Skin epidermis (tissue), 12 donors: Measurements from ENCODE around the gene PCSK6.

Source experiments
- H3K27ac ChIP-seq, 21 experiments: fragments of 200-600 bp; sonication (generic) in 11 of 21; one replicate each; pipeline ENCODE4 v1.5.0; 2020; ENCODE audit warnings: mild to moderate bottlenecking in 3 of 21, inconsistent platforms in 2 of 21, moderate library complexity in 2 of 21
- H3K4me3 ChIP-seq, 7 experiments: fragments of 200-600 bp; sonication (generic) in 2 of 7; one replicate each; pipeline ENCODE4 v1.5.0; 2020; ENCODE audit warnings: inconsistent platforms in 2 of 7, mild to moderate bottlenecking in 2 of 7, moderate library complexity in 1 of 7

The PCSK6 gene

GRCh38 chr15:101525087-101525669 is 35.7 kb upstream of the PCSK6 start:
- Histone ChIP-seq H3K4me3 (no peak overlapping the region), H3K27ac (no peak overlapping the region)

DNA sequence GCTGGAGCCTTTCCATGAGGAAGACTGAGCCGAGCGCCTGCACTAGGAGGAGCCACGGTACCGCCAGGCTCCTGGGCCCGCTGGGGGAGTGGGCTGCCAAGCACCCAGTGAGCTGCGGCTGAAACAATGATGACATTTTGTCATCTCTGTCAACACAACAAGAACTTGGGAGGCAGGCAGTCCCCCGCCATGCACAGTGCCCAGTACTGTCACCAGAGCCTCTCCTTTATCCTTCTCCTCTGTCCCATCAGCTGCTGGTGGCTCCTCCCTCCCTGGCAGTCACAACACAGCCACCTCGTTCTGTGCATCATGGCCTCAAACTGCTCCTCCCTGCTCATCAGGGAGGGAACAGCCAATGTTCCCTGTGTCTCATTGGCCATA is 34.0 kb upstream of the PCSK6 start:
- Histone ChIP-seq H3K4me3 (no peak overlapping the region), H3K27ac (no peak overlapping the region)

- Histone ChIP-seq H3K27ac (no peak overlapping the region), H3K4me3 (no peak overlapping the region)
Measured at GRCh38 chr15:101522621-101523559, 33.4 kb upstream of the PCSK6 start.

GRCh38 chr15:101522091-101522490 is 32.6 kb upstream of the PCSK6 start:
- H3K27ac ChIP-seq: no peak overlapping the region

GRCh38 chr15:101521591-101521990 is 32.1 kb upstream of the PCSK6 start:
- no peak overlapping the region for H3K27ac ChIP-seq

More at GRCh38 chr15:101522091-101522490, 32.6 kb upstream of the PCSK6 start:
- no peak overlapping the region for H3K4me3 ChIP-seq

DNA sequence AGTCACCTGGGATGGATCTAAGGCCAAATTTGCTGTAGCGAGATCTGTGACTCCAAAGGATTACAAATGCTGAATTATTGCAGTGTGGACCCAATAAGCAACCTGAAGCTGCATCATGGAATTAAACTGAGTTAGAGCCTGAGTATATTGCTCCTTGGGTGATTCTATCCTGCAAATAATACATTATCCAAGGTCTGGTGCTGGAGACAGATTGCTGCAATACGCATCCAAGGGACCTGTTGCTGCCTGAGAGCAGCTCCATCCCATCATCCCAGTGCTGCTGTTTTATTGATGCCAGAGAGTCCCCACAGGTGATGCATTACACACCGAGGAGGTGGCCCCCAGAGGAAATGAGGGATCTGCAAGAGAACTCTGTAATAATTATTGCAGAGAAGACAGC is 31.6 kb upstream of the PCSK6 start:
- no peak overlapping the region for H3K27ac ChIP-seq

More at GRCh38 chr15:101521591-101521990, 32.1 kb upstream of the PCSK6 start:
- H3K4me3 ChIP-seq: no peak overlapping the region

GRCh38 chr15:101520395-101520794 is 30.9 kb upstream of the PCSK6 start:
- Histone ChIP-seq H3K4me3 (no peak overlapping the region), H3K27ac (no peak overlapping the region)

More for the DNA sequence above, 31.6 kb upstream of the PCSK6 start:
- no peak overlapping the region for H3K4me3 ChIP-seq

DNA sequence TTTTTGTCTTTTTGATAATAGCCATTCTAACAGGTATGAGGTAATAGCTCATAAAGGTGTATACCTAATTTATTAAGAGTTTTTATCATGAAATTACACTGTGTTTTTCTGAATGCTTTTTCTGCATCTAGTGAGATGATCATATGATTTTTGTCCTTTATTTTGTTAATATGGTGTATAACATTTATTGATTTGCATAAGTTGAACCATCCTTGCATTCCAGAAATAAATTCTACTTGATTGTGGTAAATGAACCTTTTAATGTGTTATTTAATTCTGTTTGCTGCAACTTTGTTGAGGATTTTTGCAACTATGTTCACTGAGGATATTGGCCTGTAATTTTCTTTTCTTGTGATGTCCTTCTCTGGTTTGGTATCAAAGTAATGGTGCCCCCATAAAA is 28.0 kb upstream of the PCSK6 start:
- H3K4me3 ChIP-seq: no peak overlapping the region
- H3K27ac ChIP-seq: no peak overlapping the region

- H3K27ac ChIP-seq: no peak overlapping the region
- H3K4me3 ChIP-seq: no peak overlapping the region
Measured at GRCh38 chr15:101514318-101514717, 24.8 kb upstream of the PCSK6 start.

- H3K27ac ChIP-seq: no peak overlapping the region
- H3K4me3 ChIP-seq: no peak overlapping the region
Measured at GRCh38 chr15:101511717-101512116, 22.2 kb upstream of the PCSK6 start.

- H3K27ac ChIP-seq: no peak overlapping the region
- no peak overlapping the region for H3K4me3 ChIP-seq
Measured at GRCh38 chr15:101510212-101511197, 21.0 kb upstream of the PCSK6 start.

GRCh38 chr15:101509279-101509678 is 19.8 kb upstream of the PCSK6 start:
- H3K27ac ChIP-seq: no peak overlapping the region
- H3K4me3 ChIP-seq: no peak overlapping the region

DNA sequence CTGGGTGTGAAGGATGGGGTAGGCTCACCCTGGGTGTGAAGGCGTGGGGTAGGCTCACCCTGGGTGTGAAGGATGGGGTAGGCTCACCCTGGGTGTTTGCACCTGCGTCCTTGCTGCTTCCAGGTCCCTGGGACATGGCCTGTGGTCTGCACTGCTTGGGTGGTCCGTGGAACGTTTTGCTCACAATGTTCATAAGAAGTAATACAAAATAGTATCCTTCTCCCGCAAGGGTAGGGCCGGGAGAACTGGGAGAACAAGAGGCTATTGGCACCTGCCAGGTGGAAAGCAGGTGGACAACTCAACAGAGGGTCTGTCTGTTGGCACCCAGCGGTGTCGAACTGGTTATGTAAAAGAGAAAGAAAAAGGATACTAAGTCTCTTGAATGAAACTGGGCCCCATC is 17.0 kb upstream of the PCSK6 start:
- Histone ChIP-seq H3K27ac (no peak overlapping the region), H3K4me3 (no peak overlapping the region)

GRCh38 chr15:101505610-101506337 is 16.3 kb upstream of the PCSK6 start:
- Histone ChIP-seq H3K4me3 (no peak overlapping the region), H3K27ac (no peak overlapping the region)

DNA sequence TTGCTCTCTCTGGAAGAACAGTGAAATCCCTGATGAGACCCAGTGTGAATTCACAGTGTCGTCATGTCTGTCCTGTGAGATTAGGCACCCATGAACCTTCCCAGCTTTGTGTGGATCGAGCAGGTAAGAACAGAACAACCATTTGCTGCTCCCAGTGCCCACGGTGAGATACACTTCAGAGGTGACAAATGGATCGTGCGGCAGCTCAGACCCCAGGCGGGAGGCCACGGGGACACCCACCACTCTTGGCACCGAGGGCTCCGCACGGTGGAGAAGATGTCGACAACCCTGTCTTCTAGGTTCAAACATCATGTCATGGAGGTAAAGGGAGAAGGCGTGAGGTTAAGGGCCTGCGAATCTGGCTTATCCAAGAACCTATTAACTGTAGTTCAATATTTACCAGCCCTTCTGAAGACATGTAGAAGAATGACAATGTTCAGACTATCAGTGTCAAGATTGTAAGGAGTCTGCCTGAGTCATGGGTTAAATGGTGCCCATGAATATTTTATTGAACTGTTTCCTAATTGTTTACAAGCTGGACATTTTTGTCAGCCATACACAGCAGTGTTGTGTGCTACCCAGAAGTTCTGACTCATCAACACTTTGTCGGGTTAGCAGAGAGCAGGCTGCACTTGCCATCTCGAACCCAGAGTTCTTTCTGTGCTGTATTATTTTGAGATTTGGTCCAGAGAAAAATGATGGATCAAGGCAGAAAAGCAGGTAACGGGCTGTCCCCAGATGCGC is 15.5 kb upstream of the PCSK6 start:
- Histone ChIP-seq H3K4me3 (no peak overlapping the region), H3K27ac (no peak overlapping the region)

DNA sequence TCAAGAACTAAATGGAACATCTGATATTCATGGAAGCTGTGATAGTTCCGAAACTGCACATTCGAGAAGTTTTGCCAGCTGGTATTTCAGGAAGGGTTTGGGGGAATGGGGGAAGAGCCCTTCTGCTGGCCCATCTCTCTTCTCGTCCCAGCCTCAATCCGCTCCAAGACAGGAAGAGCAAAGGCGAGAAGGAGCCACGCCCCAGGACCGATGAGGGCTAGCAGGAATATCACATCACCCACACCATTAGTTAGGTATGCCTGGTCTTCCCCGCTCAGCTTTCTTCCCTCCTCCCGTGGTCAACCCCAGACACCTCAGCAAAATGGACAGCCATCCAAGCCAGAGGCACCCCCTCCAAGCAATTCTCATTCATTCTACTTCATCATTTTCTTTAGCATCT is 14.9 kb upstream of the PCSK6 start:
- Histone ChIP-seq H3K4me3 (no peak overlapping the region), H3K27ac (no peak overlapping the region)

DNA sequence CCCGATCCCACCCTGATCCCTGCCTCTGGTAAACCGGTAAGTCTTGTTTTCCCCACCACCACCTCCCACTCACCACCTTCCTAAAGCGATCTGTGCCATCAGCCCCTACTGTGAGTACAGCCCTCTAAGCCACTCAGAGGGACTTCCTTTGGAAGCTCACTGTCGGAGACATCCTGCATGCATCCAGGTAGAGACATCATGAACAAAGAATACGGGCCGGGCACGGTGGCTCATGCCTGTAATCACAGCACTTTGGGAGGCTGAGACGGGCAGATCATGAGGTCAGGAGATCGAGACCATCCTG is 13.7 kb upstream of the PCSK6 start:
- H3K4me3 ChIP-seq: no peak overlapping the region
- no peak overlapping the region for H3K27ac ChIP-seq

DNA sequence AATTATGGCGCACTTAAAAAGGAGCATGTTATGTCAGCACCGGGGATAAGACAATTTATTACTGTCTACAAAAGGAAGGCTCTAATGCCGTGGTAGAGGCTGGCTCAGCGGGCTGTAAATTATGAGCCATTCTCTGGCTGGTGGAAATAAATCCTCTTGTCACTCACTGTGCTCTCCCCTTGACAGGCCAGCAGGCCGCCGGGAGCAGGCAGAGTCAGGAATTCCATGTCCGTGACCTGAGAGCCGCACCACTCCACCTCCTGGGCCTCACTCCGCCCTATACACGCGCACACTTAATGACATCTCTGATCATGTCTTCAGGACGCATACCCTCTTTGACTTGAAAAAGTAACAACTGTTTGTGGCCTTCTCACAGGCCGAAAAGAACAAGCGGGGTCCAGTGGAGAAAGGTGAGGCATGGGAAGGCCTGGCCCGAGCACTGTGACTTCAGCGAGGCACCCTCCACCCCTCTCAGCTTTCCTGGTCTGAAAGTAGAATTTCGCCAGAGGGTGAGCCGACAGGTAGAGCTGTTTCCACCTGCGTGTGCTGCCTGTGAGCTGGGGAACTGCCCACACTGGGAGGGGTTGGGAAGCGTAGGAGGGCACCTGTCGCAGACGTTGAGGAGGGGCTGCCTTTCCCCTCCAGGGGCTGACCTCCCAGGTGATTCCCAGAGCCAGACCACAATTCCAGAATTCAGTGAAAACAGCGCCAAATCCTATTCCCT is 13.2 kb upstream of the PCSK6 start:
- no peak overlapping the region for H3K4me3 ChIP-seq
- no peak overlapping the region for H3K27ac ChIP-seq
